K562 (cell line): ENCODE data around the gene BMS1. TPM values are rescaled to one million over a fixed set of nuclear protein-coding genes. Genes with fewer than 3 reads are reported as not detected.

Source experiments
- ATAC-seq: fragments of 200-7000 bp; cut with Tn5 transposase; 3 replicates; pipeline ENCODE4 v1.9.1; 2020; ENCODE audit warnings: moderate library complexity
- BruUV-seq: library from RNA; stranded (reverse); fragments of 400-500 nt; replicated peaks from 2 replicates; lab custom pipeline; 2021; lab: Mats Ljungman, UMichigan
- CTCF ChIA-PET: fragments of 300-600 bp; formaldehyde crosslinking; extraction: SDS; loops from one replicate; lab custom pipeline; 2021; ENCODE audit warnings: low intra/inter-chr PET ratio; lab: Yijun Ruan, JAX
- POLR2A ChIA-PET: fragments of 300-600, 350-650 bp; sonication (Branson Sonifier 250); formaldehyde crosslinking; extraction: SDS; loops from one replicate; lab custom pipeline; 2021; ENCODE audit warnings: antibody characterized with exemption, inconsistent platforms; lab: Yijun Ruan, JAX
- DNase-seq, 4 experiments: peaks; one replicate each; pipeline versions ENCODE4 v3.0.0 to v3.0.0-alpha.2; 2011 to 2018; ENCODE audit warnings: low spot score in 3 of 4, mixed read lengths in 3 of 4; ENCODE audit errors: extremely low read depth in 1 of 4
- FAIRE-seq: peaks from 2 replicates; lab custom pipeline; 2011; peaks lifted over from hg19 to GRCh38; lab: Jason Lieb, UNC
- H2AFZ ChIP-seq: 2 replicates; pipeline ENCODE4 v1.6.0; 2011; ENCODE audit warnings: low read depth, low read length, control low read depth, inconsistent platforms
- H3K27ac ChIP-seq: fragments of 200-600 bp; 3 replicates; pipeline ENCODE4 v1.8.0; 2011; ENCODE audit warnings: low read depth, mild to moderate bottlenecking, control low read depth, inconsistent platforms, low read length, moderate library complexity, mixed read lengths; ENCODE audit errors: extremely low read depth
- H3K27me3 ChIP-seq, 2 experiments: fragments of 300-600 bp in 1 of 2; 2 replicates in 1 of 2; 3 replicates in 1 of 2; pipeline versions ENCODE4 v1.6.0 to v1.8.0; 2011; ENCODE audit warnings: inconsistent platforms in 2 of 2, low read length in 2 of 2, mild to moderate bottlenecking in 1 of 2, mixed read lengths in 1 of 2, moderate library complexity in 1 of 2; ENCODE audit not compliant: control insufficient read depth in 2 of 2, insufficient read depth in 2 of 2
- H3K36me3 ChIP-seq: fragments of 300-600 bp; 3 replicates; pipeline ENCODE4 v1.8.0; 2011; ENCODE audit warnings: mild to moderate bottlenecking, low read length, inconsistent platforms; ENCODE audit not compliant: control insufficient read depth, insufficient read depth
- H3K4me1 ChIP-seq, 2 experiments: fragments of 200-600 bp in 1 of 2; replicated peaks in 1 of 2; 2 replicates in 1 of 2; 3 replicates in 1 of 2; pipeline versions ENCODE4 v1.5.1 to v1.8.0; 2011; ENCODE audit warnings: inconsistent platforms in 2 of 2, low read length in 2 of 2, mild to moderate bottlenecking in 1 of 2, mixed read lengths in 1 of 2, moderate library complexity in 1 of 2; ENCODE audit not compliant: control insufficient read depth in 2 of 2, insufficient read depth in 2 of 2
- H3K4me2 ChIP-seq: 2 replicates; pipeline ENCODE4 v1.6.1; 2011; ENCODE audit warnings: low read length, control low read depth, inconsistent platforms, mixed read lengths; ENCODE audit not compliant: insufficient read depth
- H3K4me3 ChIP-seq: fragments of 200-600 bp; sonication (generic), shearing (Covaris generic); 2 replicates; pipeline ENCODE4 v1.5.1; 2016; ENCODE audit warnings: control low read depth, inconsistent platforms
- H3K79me2 ChIP-seq: fragments of 200-600 bp; 3 replicates; pipeline ENCODE4 v1.8.0; 2011; ENCODE audit warnings: low read length, inconsistent platforms; ENCODE audit not compliant: control insufficient read depth, insufficient read depth
- H3K9ac ChIP-seq, 2 experiments: 2 replicates each; pipeline versions ENCODE4 v1.6.0 to v1.6.1; 2011; ENCODE audit warnings: low read depth in 2 of 2, low read length in 2 of 2, control low read depth in 1 of 2, inconsistent platforms in 1 of 2, mild to moderate bottlenecking in 1 of 2, mixed read lengths in 1 of 2; ENCODE audit not compliant: insufficient read depth in 1 of 2
- H3K9me1 ChIP-seq: one replicate; pipeline ENCODE4 v1.6.0; 2011; ENCODE audit warnings: inconsistent platforms, mild to moderate bottlenecking, low read length, moderate library complexity; ENCODE audit not compliant: control insufficient read depth, insufficient read depth
- H3K9me3 ChIP-seq: replicated peaks from 2 replicates; pipeline ENCODE4 v1.5.1; 2011; ENCODE audit warnings: low read depth, low read length, inconsistent platforms; ENCODE audit not compliant: control insufficient read depth, insufficient read depth
- H4K20me1 ChIP-seq: replicated peaks from 2 replicates; pipeline ENCODE4 v1.6.1; 2011; ENCODE audit warnings: low read length, inconsistent platforms, mixed read lengths; ENCODE audit not compliant: control insufficient read depth, insufficient read depth
- CAMTA2 ChIP-seq: fragments of 250-450 bp; sonication (Bioruptor Pico); conservative IDR thresholded peaks from 2 replicates; pipeline ENCODE4 v1.5.1; 2022
- CHD1 ChIP-seq: fragments of 200-600 bp; sonication (generic); IDR thresholded peaks from one replicate; pipeline ENCODE4 v1.6.1; 2012; ENCODE audit warnings: mild to moderate bottlenecking, moderate library complexity, low read length, inconsistent platforms
- CTBP1 ChIP-seq: fragments of 450-650 bp; IDR thresholded peaks from 2 replicates; pipeline ENCODE4 v1.6.1; 2016; ENCODE audit warnings: borderline replicate concordance
- FOXK1 ChIP-seq: sonication (generic); formaldehyde crosslinking; IDR thresholded peaks from 2 replicates; pipeline ENCODE4 v1.8.0; 2022; ENCODE audit warnings: missing genetic modification reagents, mild to moderate bottlenecking, borderline replicate concordance
- FOXP1 ChIP-seq: sonication (generic); formaldehyde crosslinking; IDR thresholded peaks from 2 replicates; pipeline ENCODE4 v1.8.0; 2022; ENCODE audit warnings: mild to moderate bottlenecking, missing genetic modification reagents
- GTF2A2 ChIP-seq: IDR thresholded peaks from 2 replicates; pipeline ENCODE4 v1.6.1; 2016; ENCODE audit warnings: mild to moderate bottlenecking, missing genetic modification characterization, missing compliant biosample characterization
- HMGN3 ChIP-seq: IDR thresholded peaks from 2 replicates; pipeline ENCODE4 v1.6.1; 2011; ENCODE audit warnings: borderline replicate concordance, low read depth, mild to moderate bottlenecking, mixed read lengths, low read length; ENCODE audit not compliant: insufficient read length; ENCODE audit errors: extremely low read depth
- IRF2 ChIP-seq: sonication (generic); formaldehyde crosslinking; IDR thresholded peaks from 2 replicates; pipeline ENCODE4 v1.8.1; 2022; ENCODE audit warnings: mild to moderate bottlenecking, missing genetic modification reagents
- NRF1 ChIP-seq, 2 experiments: fragments of 450-650 bp; IDR thresholded peaks in 1 of 2; conservative IDR thresholded peaks in 1 of 2; 2 replicates each; pipeline ENCODE4 v1.6.1; 2014; ENCODE audit warnings: mild to moderate bottlenecking in 2 of 2
- SRSF1 ChIP-seq: fragments of 200-400 bp; formaldehyde crosslinking; IDR thresholded peaks from 2 replicates; pipeline ENCODE4 v1.6.1; 2017; ENCODE audit warnings: mild to moderate bottlenecking, low read depth, low read length, moderate library complexity
- XRCC5 ChIP-seq: fragments of 200-400 bp; formaldehyde crosslinking; IDR thresholded peaks from 2 replicates; pipeline ENCODE4 v1.6.1; 2017; ENCODE audit warnings: low read depth, mild to moderate bottlenecking, low read length
- ZNF23 ChIP-seq: fragments of 250-450 bp; sonication (Bioruptor Pico); IDR thresholded peaks from 2 replicates; pipeline ENCODE4 v1.4.0; 2020; ENCODE audit warnings: mild to moderate bottlenecking
- WGBS: fragments of 100-300 bp; shearing (Covaris generic); methylation state at CpG from one replicate; pipeline ENCODE4 v1.1.6; 2016; ENCODE audit warnings: low coverage, mixed read lengths; ENCODE audit not compliant: insufficient coverage; ENCODE audit errors: missing lambda C conversion rate; 5-methylcytosine and 5-hydroxymethylcytosine counted together
- in situ Hi-C: fragments of 300-500 bp; cut with MboI; formaldehyde crosslinking; loops from 4 replicates; pipeline ENCODE4 v1.15.0; 2018; ENCODE audit warnings: inconsistent platforms, mixed read lengths
- intact Hi-C: fragments of 100-400 bp; cut with micrococcal nuclease; formaldehyde crosslinking; loops from 2 replicates; pipeline ENCODE4 v1.14.2; 2022
- polyA plus RNA-seq, 8 experiments: library from polyadenylated mRNA; depleted of rRNA in 4 of 8; stranded (reverse) in 5 of 8; unstranded in 3 of 8; fragments of >200 nt; fragmentation: Nextera tagmentation in 2 of 8; fragmentation: Illumina TruSeq in 1 of 8; extraction: Ambion mirVana in 2 of 8; extraction: Trizol in 1 of 8; gene quantifications; 2 replicates each; pipeline versions ENCODE4 v1.2.1 to v1.2.3, GENCODE V29; 2011 to 2014; ENCODE audit warnings: inconsistent platforms in 1 of 8, missing spikeins in 1 of 8
- total RNA-seq, 7 experiments: library from RNA; depleted of rRNA in 6 of 7; stranded (reverse); fragments of >200 nt in 6 of 7; fragmentation: Illumina TruSeq in 2 of 7; extraction: Trizol in 2 of 7; gene quantifications; 2 replicates each; pipeline versions ENCODE4 v1.2.1 to v1.2.3, GENCODE V29; 2011 to 2021; ENCODE audit warnings: low replicate concordance in 1 of 7
- TF ChIP-seq, protein P1 (sequence below): sonication (generic); formaldehyde crosslinking; IDR thresholded peaks from 2 replicates; pipeline ENCODE4 v1.8.0; 2022; ENCODE audit warnings: mild to moderate bottlenecking, missing genetic modification reagents
- TF ChIP-seq, protein P2 (sequence below): fragments of 250-450 bp; sonication (Bioruptor Pico); IDR thresholded peaks from 2 replicates; pipeline ENCODE4 v1.6.1; 2021; ENCODE audit warnings: mild to moderate bottlenecking
- TF ChIP-seq, protein P3 (sequence below): sonication (generic); formaldehyde crosslinking; IDR thresholded peaks from 2 replicates; pipeline ENCODE4 v1.8.0; 2022; ENCODE audit warnings: missing genetic modification reagents, mild to moderate bottlenecking, borderline replicate concordance
- TF ChIP-seq, protein P4 (sequence below): fragments of 450-650 bp; formaldehyde crosslinking; IDR thresholded peaks from 2 replicates; pipeline ENCODE4 v1.4.0; 2020; ENCODE audit warnings: mild to moderate bottlenecking, moderate library complexity

Gene BMS1
- total and polyA plus RNA-seq, 9 of the 15 experiments (the other 6 are each of a cell fraction or from before 2014, with no cell fraction given), result 11.1 to 46.9 (median 32.7) TPM

GRCh38 chr10:42769673-42770072 lies 12.9 kb upstream of the BMS1 start:
- WGBS, result 15% methylated on average over 12 of the region's 12 CpGs
- Histone ChIP-seq H2AFZ (no peak overlapping the region), H3K9me3 (no peaks in the 10 kb centered on the region), H3K36me3 (no peaks in the 10 kb centered on the region), H3K9ac (no peak overlapping the region; a peak in 1 of 4 replicates), H3K4me1 (peaks cover 8 to 24% of the 10 kb centered on the region in 2 experiments; a peak in 4 of 5 replicates), H3K9me1 (no peaks in the 10 kb centered on the region), H3K4me3 (no peak overlapping the region), H3K27me3 (peaks cover 8 to 21% of the 10 kb centered on the region in 2 experiments; a peak in 3 of 5 replicates), H4K20me1 (0 out of 2 replicates have a peak, but pooled peaks cover 3% of the 10 kb centered on the region), H3K27ac (no peak overlapping the region), H3K79me2 (no peaks in the 10 kb centered on the region), H3K4me2 (peak overlapping the region; percentile 60; the same call in 1 of the 2 replicates)
- intact Hi-C loops, result loop anchor here (10.0 kb wide), 1 partner anchor 125 kb away; no protein-coding TSS in a partner anchor
- ChIA-PET POLR2A (interaction anchor here (1.2 kb wide), 1 partner anchor 16 kb away, joined by 4 read pairs; no protein-coding TSS in a partner anchor), CTCF (no interaction called here)
- DNase-seq, result peak; percentile 49 to 71 (median 67)
- in situ Hi-C loops, result no loop called here
- ATAC-seq, result peak; percentile 93
- peak; percentile 57 for FAIRE-seq
- no TSS peak for BruUV-seq
- TF ChIP-seq GTF2A2 (tag), result no peak
- no peak for TF ChIP-seq FOXP1
- TF ChIP-seq IRF2, result no peak
- no peak for TF ChIP-seq ZNF23 (CRISPR knock-in tag)
- TF ChIP-seq, protein P1, sequence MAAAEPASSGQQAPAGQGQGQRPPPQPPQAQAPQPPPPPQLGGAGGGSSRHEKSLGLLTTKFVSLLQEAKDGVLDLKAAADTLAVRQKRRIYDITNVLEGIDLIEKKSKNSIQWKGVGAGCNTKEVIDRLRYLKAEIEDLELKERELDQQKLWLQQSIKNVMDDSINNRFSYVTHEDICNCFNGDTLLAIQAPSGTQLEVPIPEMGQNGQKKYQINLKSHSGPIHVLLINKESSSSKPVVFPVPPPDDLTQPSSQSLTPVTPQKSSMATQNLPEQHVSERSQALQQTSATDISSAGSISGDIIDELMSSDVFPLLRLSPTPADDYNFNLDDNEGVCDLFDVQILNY (CRISPR knock-in tag), result no peak
- TF ChIP-seq, protein P2, sequence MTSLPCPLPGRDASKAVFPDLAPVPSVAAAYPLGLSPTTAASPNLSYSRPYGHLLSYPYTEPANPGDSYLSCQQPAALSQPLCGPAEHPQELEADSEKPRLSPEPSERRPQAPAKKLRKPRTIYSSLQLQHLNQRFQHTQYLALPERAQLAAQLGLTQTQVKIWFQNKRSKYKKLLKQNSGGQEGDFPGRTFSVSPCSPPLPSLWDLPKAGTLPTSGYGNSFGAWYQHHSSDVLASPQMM (CRISPR knock-in tag), result no peak
- no peak for TF ChIP-seq FOXK1 (CRISPR knock-in tag)
- TF ChIP-seq, protein P3, sequence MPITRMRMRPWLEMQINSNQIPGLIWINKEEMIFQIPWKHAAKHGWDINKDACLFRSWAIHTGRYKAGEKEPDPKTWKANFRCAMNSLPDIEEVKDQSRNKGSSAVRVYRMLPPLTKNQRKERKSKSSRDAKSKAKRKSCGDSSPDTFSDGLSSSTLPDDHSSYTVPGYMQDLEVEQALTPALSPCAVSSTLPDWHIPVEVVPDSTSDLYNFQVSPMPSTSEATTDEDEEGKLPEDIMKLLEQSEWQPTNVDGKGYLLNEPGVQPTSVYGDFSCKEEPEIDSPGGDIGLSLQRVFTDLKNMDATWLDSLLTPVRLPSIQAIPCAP (CRISPR knock-in tag), result no peak
- no peak for TF ChIP-seq XRCC5
- TF ChIP-seq NRF1 (conservative IDR thresholded peaks at IDR 0.05 in 1 of 2, IDR thresholded peaks at IDR 0.05 in 1 of 2), result peak; percentile 78 to 80
- TF ChIP-seq HMGN3, result peak; percentile 78
- TF ChIP-seq CAMTA2 (CRISPR knock-in tag), result no peak
- TF ChIP-seq, protein P4, sequence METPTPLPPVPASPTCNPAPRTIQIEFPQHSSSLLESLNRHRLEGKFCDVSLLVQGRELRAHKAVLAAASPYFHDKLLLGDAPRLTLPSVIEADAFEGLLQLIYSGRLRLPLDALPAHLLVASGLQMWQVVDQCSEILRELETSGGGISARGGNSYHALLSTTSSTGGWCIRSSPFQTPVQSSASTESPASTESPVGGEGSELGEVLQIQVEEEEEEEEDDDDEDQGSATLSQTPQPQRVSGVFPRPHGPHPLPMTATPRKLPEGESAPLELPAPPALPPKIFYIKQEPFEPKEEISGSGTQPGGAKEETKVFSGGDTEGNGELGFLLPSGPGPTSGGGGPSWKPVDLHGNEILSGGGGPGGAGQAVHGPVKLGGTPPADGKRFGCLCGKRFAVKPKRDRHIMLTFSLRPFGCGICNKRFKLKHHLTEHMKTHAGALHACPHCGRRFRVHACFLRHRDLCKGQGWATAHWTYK (CRISPR knock-in tag), result no peak
- no peak for TF ChIP-seq SRSF1
- TF ChIP-seq CHD1, result no peak
- peak; percentile 12; the same call in 1 of the 2 replicates for TF ChIP-seq CTBP1
